K562 (cell line): ENCODE measurements around the gene JUN. TPM values are rescaled to one million over a fixed set of nuclear protein-coding genes. Genes with fewer than 3 reads are reported as not detected.

Experiments used
- ATAC-seq: fragments of 200-7000 bp; cut with Tn5 transposase; 3 replicates; pipeline ENCODE4 v1.9.1; 2020; ENCODE audit warnings: moderate library complexity
- BruUV-seq: library from RNA; stranded (reverse); fragments of 400-500 nt; replicated peaks from 2 replicates; lab custom pipeline; 2021; lab: Mats Ljungman, UMichigan
- CTCF ChIA-PET: fragments of 300-600 bp; formaldehyde crosslinking; extraction: SDS; loops from one replicate; lab custom pipeline; 2021; ENCODE audit warnings: low intra/inter-chr PET ratio; lab: Yijun Ruan, JAX
- POLR2A ChIA-PET: fragments of 300-600, 350-650 bp; sonication (Branson Sonifier 250); formaldehyde crosslinking; extraction: SDS; loops from one replicate; lab custom pipeline; 2021; ENCODE audit warnings: antibody characterized with exemption, inconsistent platforms; lab: Yijun Ruan, JAX
- DNase-seq, 4 experiments: peaks; one replicate each; pipeline versions ENCODE4 v3.0.0 to v3.0.0-alpha.2; 2011 to 2018; ENCODE audit warnings: low spot score in 3 of 4, mixed read lengths in 3 of 4; ENCODE audit errors: extremely low read depth in 1 of 4
- FAIRE-seq: peaks from 2 replicates; lab custom pipeline; 2011; peaks lifted over from hg19 to GRCh38; lab: Jason Lieb, UNC
- H2AFZ ChIP-seq: 2 replicates; pipeline ENCODE4 v1.6.0; 2011; ENCODE audit warnings: low read depth, low read length, control low read depth, inconsistent platforms
- H3K27ac ChIP-seq: fragments of 200-600 bp; 3 replicates; pipeline ENCODE4 v1.8.0; 2011; ENCODE audit warnings: low read depth, mild to moderate bottlenecking, control low read depth, inconsistent platforms, low read length, moderate library complexity, mixed read lengths; ENCODE audit errors: extremely low read depth
- H3K27me3 ChIP-seq, 2 experiments: fragments of 300-600 bp in 1 of 2; 2 replicates in 1 of 2; 3 replicates in 1 of 2; pipeline versions ENCODE4 v1.6.0 to v1.8.0; 2011; ENCODE audit warnings: inconsistent platforms in 2 of 2, low read length in 2 of 2, mild to moderate bottlenecking in 1 of 2, mixed read lengths in 1 of 2, moderate library complexity in 1 of 2; ENCODE audit not compliant: control insufficient read depth in 2 of 2, insufficient read depth in 2 of 2
- H3K36me3 ChIP-seq: fragments of 300-600 bp; 3 replicates; pipeline ENCODE4 v1.8.0; 2011; ENCODE audit warnings: mild to moderate bottlenecking, low read length, inconsistent platforms; ENCODE audit not compliant: control insufficient read depth, insufficient read depth
- H3K4me1 ChIP-seq, 2 experiments: fragments of 200-600 bp in 1 of 2; replicated peaks in 1 of 2; 2 replicates in 1 of 2; 3 replicates in 1 of 2; pipeline versions ENCODE4 v1.5.1 to v1.8.0; 2011; ENCODE audit warnings: inconsistent platforms in 2 of 2, low read length in 2 of 2, mild to moderate bottlenecking in 1 of 2, mixed read lengths in 1 of 2, moderate library complexity in 1 of 2; ENCODE audit not compliant: control insufficient read depth in 2 of 2, insufficient read depth in 2 of 2
- H3K4me2 ChIP-seq: 2 replicates; pipeline ENCODE4 v1.6.1; 2011; ENCODE audit warnings: low read length, control low read depth, inconsistent platforms, mixed read lengths; ENCODE audit not compliant: insufficient read depth
- H3K4me3 ChIP-seq: fragments of 200-600 bp; sonication (generic), shearing (Covaris generic); 2 replicates; pipeline ENCODE4 v1.5.1; 2016; ENCODE audit warnings: control low read depth, inconsistent platforms
- H3K79me2 ChIP-seq: fragments of 200-600 bp; 3 replicates; pipeline ENCODE4 v1.8.0; 2011; ENCODE audit warnings: low read length, inconsistent platforms; ENCODE audit not compliant: control insufficient read depth, insufficient read depth
- H3K9ac ChIP-seq, 2 experiments: 2 replicates each; pipeline versions ENCODE4 v1.6.0 to v1.6.1; 2011; ENCODE audit warnings: low read depth in 2 of 2, low read length in 2 of 2, control low read depth in 1 of 2, inconsistent platforms in 1 of 2, mild to moderate bottlenecking in 1 of 2, mixed read lengths in 1 of 2; ENCODE audit not compliant: insufficient read depth in 1 of 2
- H3K9me1 ChIP-seq: one replicate; pipeline ENCODE4 v1.6.0; 2011; ENCODE audit warnings: inconsistent platforms, mild to moderate bottlenecking, low read length, moderate library complexity; ENCODE audit not compliant: control insufficient read depth, insufficient read depth
- H3K9me3 ChIP-seq: replicated peaks from 2 replicates; pipeline ENCODE4 v1.5.1; 2011; ENCODE audit warnings: low read depth, low read length, inconsistent platforms; ENCODE audit not compliant: control insufficient read depth, insufficient read depth
- H4K20me1 ChIP-seq: replicated peaks from 2 replicates; pipeline ENCODE4 v1.6.1; 2011; ENCODE audit warnings: low read length, inconsistent platforms, mixed read lengths; ENCODE audit not compliant: control insufficient read depth, insufficient read depth
- EP400 ChIP-seq: fragments of 450-650 bp; IDR thresholded peaks from 2 replicates; pipeline ENCODE4 v1.6.1; 2017; ENCODE audit warnings: antibody characterized with exemption, mild to moderate bottlenecking, moderate library complexity
- ETV5 ChIP-seq: sonication (generic); formaldehyde crosslinking; IDR thresholded peaks from 2 replicates; pipeline ENCODE4 v1.4.0; 2020; ENCODE audit warnings: low read depth, mild to moderate bottlenecking, missing genetic modification reagents
- EWSR1 ChIP-seq: fragments of 450-650 bp; IDR thresholded peaks from 2 replicates; pipeline ENCODE4 v1.6.1; 2018; ENCODE audit warnings: borderline replicate concordance, mild to moderate bottlenecking, low read depth, moderate library complexity; ENCODE audit not compliant: partially characterized antibody
- GATA2 ChIP-seq: sonication (generic); formaldehyde crosslinking; IDR thresholded peaks from 2 replicates; pipeline ENCODE4 v1.4.0; 2020; ENCODE audit warnings: mild to moderate bottlenecking, missing genetic modification reagents
- GTF2F1 ChIP-seq: IDR thresholded peaks from 2 replicates; pipeline ENCODE4 v1.6.1; 2011; ENCODE audit warnings: low read depth, low read length, improper control_type of control experiment
- HOMEZ ChIP-seq: fragments of 250-450 bp; sonication (Bioruptor Pico); IDR thresholded peaks from 2 replicates; pipeline ENCODE4 v1.4.0; 2020; ENCODE audit warnings: mild to moderate bottlenecking, moderate library complexity
- ID3 ChIP-seq, 2 experiments: fragments of 250-450 bp in 1 of 2; fragments of 450-650 bp in 1 of 2; sonication (Bioruptor Pico) in 1 of 2; IDR thresholded peaks; 2 replicates each; pipeline versions ENCODE4 v1.6.1 to v1.8.0; 2016 to 2021; ENCODE audit warnings: mild to moderate bottlenecking in 2 of 2, moderate library complexity in 2 of 2, missing compliant biosample characterization in 1 of 2, missing genetic modification characterization in 1 of 2
- KLF1 ChIP-seq: fragments of 450-650 bp; IDR thresholded peaks from 2 replicates; pipeline ENCODE4 v1.6.1; 2016; ENCODE audit warnings: missing genetic modification characterization, missing compliant biosample characterization
- NFXL1 ChIP-seq: fragments of 450-650 bp; formaldehyde crosslinking; IDR thresholded peaks from 2 replicates; pipeline ENCODE4 v1.4.0; 2021; ENCODE audit warnings: mild to moderate bottlenecking
- TCF7 ChIP-seq: sonication (generic); IDR thresholded peaks from 2 replicates; pipeline ENCODE4 v1.6.1; 2016; ENCODE audit warnings: antibody characterized with exemption, borderline replicate concordance
- TFAP4 ChIP-seq: sonication (generic); formaldehyde crosslinking; IDR thresholded peaks from 2 replicates; pipeline ENCODE4 v1.8.0; 2022; ENCODE audit warnings: missing genetic modification reagents, mild to moderate bottlenecking, moderate library complexity, borderline replicate concordance
- TGIF2 ChIP-seq: sonication (generic); formaldehyde crosslinking; IDR thresholded peaks from 2 replicates; pipeline ENCODE4 v1.8.1; 2022; ENCODE audit warnings: mild to moderate bottlenecking, missing genetic modification reagents, moderate library complexity
- YY1 ChIP-seq, 3 experiments: IDR thresholded peaks; 2 replicates each; pipeline ENCODE4 v1.6.1; 2011; ENCODE audit warnings: low read length in 2 of 3, mild to moderate bottlenecking in 2 of 3, moderate library complexity in 2 of 3, borderline replicate concordance in 1 of 3, control low read depth in 1 of 3, low read depth in 1 of 3; ENCODE audit not compliant: insufficient read depth in 3 of 3, insufficient replicate concordance in 2 of 3, control insufficient read depth in 1 of 3, insufficient read length in 1 of 3; ENCODE audit errors: extremely low read depth in 1 of 3
- ZBED1 ChIP-seq: IDR thresholded peaks from 2 replicates; pipeline ENCODE4 v1.6.1; 2014
- ZNF347 ChIP-seq: fragments of 450-650 bp; formaldehyde crosslinking; IDR thresholded peaks from 2 replicates; pipeline ENCODE4 v1.4.0; 2020; ENCODE audit warnings: low read depth, mild to moderate bottlenecking, moderate library complexity
- WGBS: fragments of 100-300 bp; shearing (Covaris generic); methylation state at CpG from one replicate; pipeline ENCODE4 v1.1.6; 2016; ENCODE audit warnings: low coverage, mixed read lengths; ENCODE audit not compliant: insufficient coverage; ENCODE audit errors: missing lambda C conversion rate; 5-methylcytosine and 5-hydroxymethylcytosine counted together
- in situ Hi-C: fragments of 300-500 bp; cut with MboI; formaldehyde crosslinking; loops from 4 replicates; pipeline ENCODE4 v1.15.0; 2018; ENCODE audit warnings: inconsistent platforms, mixed read lengths
- intact Hi-C: fragments of 100-400 bp; cut with micrococcal nuclease; formaldehyde crosslinking; loops from 2 replicates; pipeline ENCODE4 v1.14.2; 2022
- polyA plus RNA-seq, 8 experiments: library from polyadenylated mRNA; depleted of rRNA in 4 of 8; stranded (reverse) in 5 of 8; unstranded in 3 of 8; fragments of >200 nt; fragmentation: Nextera tagmentation in 2 of 8; fragmentation: Illumina TruSeq in 1 of 8; extraction: Ambion mirVana in 2 of 8; extraction: Trizol in 1 of 8; gene quantifications; 2 replicates each; pipeline versions ENCODE4 v1.2.1 to v1.2.3, GENCODE V29; 2011 to 2014; ENCODE audit warnings: inconsistent platforms in 1 of 8, missing spikeins in 1 of 8
- total RNA-seq, 7 experiments: library from RNA; depleted of rRNA in 6 of 7; stranded (reverse); fragments of >200 nt in 6 of 7; fragmentation: Illumina TruSeq in 2 of 7; extraction: Trizol in 2 of 7; gene quantifications; 2 replicates each; pipeline versions ENCODE4 v1.2.1 to v1.2.3, GENCODE V29; 2011 to 2021; ENCODE audit warnings: low replicate concordance in 1 of 7

Gene JUN
- total and polyA plus RNA-seq, 9 of the 15 experiments (the other 6 are each of a cell fraction or from before 2014, with no cell fraction given): 0.32 to 23.4 (median 4.0) TPM

- Histone ChIP-seq H4K20me1 (no peaks in the 10 kb centered on the region), H3K27me3 (peaks cover 11 to 12% of the 10 kb centered on the region in 2 experiments; a peak in 4 of 5 replicates), H3K27ac (no peak overlapping the region), H3K9me3 (no peaks in the 10 kb centered on the region), H3K9me1 (no peaks in the 10 kb centered on the region), H3K79me2 (no peaks in the 10 kb centered on the region), H2AFZ (no peak overlapping the region), H3K4me3 (no peak overlapping the region), H3K4me2 (no peak overlapping the region), H3K4me1 (no peaks in the 10 kb centered on the region), H3K36me3 (no peaks in the 10 kb centered on the region), H3K9ac (no peak overlapping the region)
- no peak for FAIRE-seq
- BruUV-seq: no TSS peak
- ChIA-PET CTCF (interaction anchor here (0.7 to 3.1 kb wide), 4 partner anchors 30 to 255 kb away, joined by 3 to 19 read pairs (median 4); no protein-coding TSS in a partner anchor), POLR2A (interaction anchor here (0.9 kb wide), 1 partner anchor 10 kb away, joined by 4 read pairs; no protein-coding TSS in a partner anchor)
- ATAC-seq: no peak
- intact Hi-C loops (loop anchor here (1.0 to 10.0 kb wide), 2 partner anchors 30 to 255 kb away; no protein-coding TSS in a partner anchor), in situ Hi-C loops (no loop called here)
- WGBS: 15% methylated on average over 9 of the region's 9 CpGs
- no peak for DNase-seq
- TF ChIP-seq EWSR1: no peak
- TF ChIP-seq HOMEZ (CRISPR knock-in tag): no peak
- no peak for TF ChIP-seq TCF7
- TF ChIP-seq TGIF2 (CRISPR knock-in tag): no peak
- no peak for TF ChIP-seq ID3 (CRISPR knock-in tag; IDR thresholded peaks at IDR 0.05)
- no peak for TF ChIP-seq ID3 (tag; IDR thresholded peaks at IDR 0.05)
- TF ChIP-seq GTF2F1: no peak
- TF ChIP-seq EP400: no peak
- TF ChIP-seq YY1 (IDR thresholded peaks at IDR 0.05; ENCODE audit: borderline replicate concordance in 1 of 3, control insufficient read depth in 1 of 3, extremely low read depth in 1 of 3, insufficient read depth in 3 of 3, insufficient read length in 1 of 3, insufficient replicate concordance in 2 of 3, low read depth in 1 of 3, low read length in 2 of 3): no peak
- TF ChIP-seq ZNF347: no peak
- TF ChIP-seq TFAP4 (CRISPR knock-in tag): no peak
- no peak for TF ChIP-seq ZBED1
- TF ChIP-seq ETV5 (CRISPR knock-in tag): no peak
- no peak for TF ChIP-seq NFXL1 (CRISPR knock-in tag)
- no peak for TF ChIP-seq KLF1 (tag)
- no peak for TF ChIP-seq GATA2
These were observed 14.0 kb downstream of the JUN start for GRCh38 chr1:58769809-58770320.
